Measurements from ENCODE around the gene PRKAG3. TPM values are rescaled to one million over a fixed set of nuclear protein-coding genes. Genes with fewer than 3 reads are reported as not detected.

The PRKAG3 gene
- total RNA-seq, 2 donors from 2014 or later: not detected

DNA sequence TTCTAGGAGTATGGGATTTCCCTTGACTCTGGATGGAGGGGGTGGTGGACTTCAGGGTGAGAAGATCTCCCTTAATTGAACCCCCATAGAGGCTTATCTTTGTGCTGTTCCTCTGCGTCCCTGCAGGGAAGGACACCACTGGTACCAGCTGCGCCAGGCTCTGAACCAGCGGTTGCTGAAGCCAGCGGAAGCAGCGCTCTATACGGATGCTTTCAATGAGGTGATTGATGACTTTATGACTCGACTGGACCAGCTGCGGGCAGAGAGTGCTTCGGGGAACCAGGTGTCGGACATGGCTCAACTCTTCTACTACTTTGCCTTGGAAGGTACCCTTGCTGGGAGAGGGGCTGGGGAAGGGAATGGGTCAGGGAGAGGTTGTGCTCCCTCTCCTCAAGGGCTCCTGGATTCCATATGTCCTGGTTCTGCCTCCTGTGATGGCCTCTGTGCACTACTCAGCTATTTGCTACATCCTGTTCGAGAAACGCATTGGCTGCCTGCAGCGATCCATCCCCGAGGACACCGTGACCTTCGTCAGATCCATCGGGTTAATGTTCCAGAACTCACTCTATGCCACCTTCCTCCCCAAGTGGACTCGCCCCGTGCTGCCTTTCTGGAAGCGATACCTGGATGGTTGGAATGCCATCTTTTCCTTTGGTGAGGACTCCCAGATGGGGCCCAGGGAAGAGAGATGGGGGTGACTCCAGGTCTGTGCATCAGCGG, 19.3 kb downstream of the PRKAG3 start:
- ATAC-seq (no peak), DNase-seq (no peak)
- 90 to 94% methylated on average over 18 to 20 of the region's 21 CpGs for WGBS, 2 donors
- H3K27ac ChIP-seq: no peak overlapping the region
- no peak overlapping the region for H3K4me3 ChIP-seq
- TF ChIP-seq POLR2A (IDR thresholded peaks at IDR 0.05): no peak
- TF ChIP-seq, protein P1, sequence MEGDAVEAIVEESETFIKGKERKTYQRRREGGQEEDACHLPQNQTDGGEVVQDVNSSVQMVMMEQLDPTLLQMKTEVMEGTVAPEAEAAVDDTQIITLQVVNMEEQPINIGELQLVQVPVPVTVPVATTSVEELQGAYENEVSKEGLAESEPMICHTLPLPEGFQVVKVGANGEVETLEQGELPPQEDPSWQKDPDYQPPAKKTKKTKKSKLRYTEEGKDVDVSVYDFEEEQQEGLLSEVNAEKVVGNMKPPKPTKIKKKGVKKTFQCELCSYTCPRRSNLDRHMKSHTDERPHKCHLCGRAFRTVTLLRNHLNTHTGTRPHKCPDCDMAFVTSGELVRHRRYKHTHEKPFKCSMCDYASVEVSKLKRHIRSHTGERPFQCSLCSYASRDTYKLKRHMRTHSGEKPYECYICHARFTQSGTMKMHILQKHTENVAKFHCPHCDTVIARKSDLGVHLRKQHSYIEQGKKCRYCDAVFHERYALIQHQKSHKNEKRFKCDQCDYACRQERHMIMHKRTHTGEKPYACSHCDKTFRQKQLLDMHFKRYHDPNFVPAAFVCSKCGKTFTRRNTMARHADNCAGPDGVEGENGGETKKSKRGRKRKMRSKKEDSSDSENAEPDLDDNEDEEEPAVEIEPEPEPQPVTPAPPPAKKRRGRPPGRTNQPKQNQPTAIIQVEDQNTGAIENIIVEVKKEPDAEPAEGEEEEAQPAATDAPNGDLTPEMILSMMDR (IDR thresholded peaks at IDR 0.05): no peak
- H3K9me3 ChIP-seq: no peaks in the 10 kb centered on the region
- H3K27me3 ChIP-seq: no peaks in the 10 kb centered on the region
- intact Hi-C loops (cut with DNase I): no loop called here
- H3K4me1 ChIP-seq: no peaks in the 10 kb centered on the region
- no peaks in the 10 kb centered on the region for H3K36me3 ChIP-seq (replicated peaks in 1 of 2; ENCODE audit: insufficient read depth in 1 of 2, low read depth in 2 of 2)

GRCh38 chr2:218811382-218811781, 20.2 kb downstream of the PRKAG3 start:
- H3K27me3 ChIP-seq: no peaks in the 10 kb centered on the region
- intact Hi-C loops (cut with DNase I): no loop called here
- no peak for ATAC-seq
- TF ChIP-seq, protein P1 (IDR thresholded peaks at IDR 0.05): no peak
- H3K4me3 ChIP-seq: no peak overlapping the region
- no peak overlapping the region for H3K27ac ChIP-seq
- no peaks in the 10 kb centered on the region for H3K9me3 ChIP-seq
- 65 to 66% methylated on average over 4 of the region's 4 CpGs for WGBS, 2 donors
- no peaks in the 10 kb centered on the region for H3K36me3 ChIP-seq (replicated peaks in 1 of 2; ENCODE audit: insufficient read depth in 1 of 2, low read depth in 2 of 2)
- no peaks in the 10 kb centered on the region for H3K4me1 ChIP-seq
- DNase-seq: peak in 1 of 4 donors; percentile 45

DNA sequence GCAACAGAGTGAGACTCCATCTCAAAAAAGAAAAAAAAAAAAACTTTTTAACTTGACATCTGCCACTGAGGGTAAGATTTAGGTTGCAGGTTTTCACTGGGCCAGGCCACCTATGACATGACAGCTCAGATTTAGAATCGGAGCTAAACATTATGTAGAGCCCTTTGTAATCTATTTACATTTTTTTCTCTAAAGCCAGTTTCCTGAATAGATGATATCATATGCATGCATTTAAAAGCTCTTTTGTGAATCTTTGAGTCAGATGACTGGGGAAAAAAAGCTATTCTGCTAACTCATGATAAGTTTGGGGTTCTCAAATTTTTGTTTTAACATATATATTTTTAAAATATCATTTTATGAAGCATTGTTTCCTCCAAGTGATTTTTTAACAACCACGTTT, 21.3 kb downstream of the PRKAG3 start:
- H3K9me3 ChIP-seq: no peaks in the 10 kb centered on the region
- 63 to 82% methylated on average over 2 of the region's 2 CpGs for WGBS, 2 donors

DNA sequence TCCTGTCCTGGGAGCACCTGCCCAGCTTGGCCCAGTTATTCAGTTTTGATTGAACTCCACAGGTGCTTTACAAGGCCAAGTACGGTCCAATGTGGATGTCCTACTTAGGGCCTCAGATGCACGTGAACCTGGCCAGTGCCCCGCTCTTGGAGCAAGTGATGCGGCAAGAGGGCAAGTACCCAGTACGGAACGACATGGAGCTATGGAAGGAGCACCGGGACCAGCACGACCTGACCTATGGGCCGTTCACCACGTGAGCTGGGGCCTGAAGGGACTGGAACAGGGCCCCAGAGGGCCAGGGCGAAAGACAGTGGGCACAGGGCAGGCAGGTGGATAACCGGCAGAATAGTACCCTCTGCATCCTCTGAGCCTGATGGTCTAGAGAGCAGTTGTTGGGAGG, 22.1 kb downstream of the PRKAG3 start:
- Histone ChIP-seq H3K27ac (no peak overlapping the region), H3K4me1 (no peaks in the 10 kb centered on the region), H3K4me3 (no peak overlapping the region), H3K36me3 (replicated peaks in 1 of 2; ENCODE audit: insufficient read depth in 1 of 2, low read depth in 2 of 2) (no peaks in the 10 kb centered on the region), H3K9me3 (peaks cover 0 to 4% (median 0%) of the 10 kb centered on the region in 3 donors), H3K27me3 (no peaks in the 10 kb centered on the region)
- DNase-seq: no peak
- TF ChIP-seq, protein P1 (IDR thresholded peaks at IDR 0.05): no peak
- no peak for TF ChIP-seq POLR2A (IDR thresholded peaks at IDR 0.05)
- no peak for ATAC-seq
- intact Hi-C loops (cut with DNase I): no loop called here
- WGBS, 2 donors: 94 to 96% methylated on average over 12 of the region's 12 CpGs

More for the DNA sequence above, 21.3 kb downstream of the PRKAG3 start:
- intact Hi-C loops (cut with DNase I): no loop called here
- no peak for DNase-seq
- H3K27me3 ChIP-seq: no peaks in the 10 kb centered on the region
- no peaks in the 10 kb centered on the region for H3K4me1 ChIP-seq
- H3K4me3 ChIP-seq: no peak overlapping the region
- TF ChIP-seq POLR2A (IDR thresholded peaks at IDR 0.05): no peak
- TF ChIP-seq, protein P1 (IDR thresholded peaks at IDR 0.05): no peak
- no peaks in the 10 kb centered on the region for H3K36me3 ChIP-seq (replicated peaks in 1 of 2; ENCODE audit: insufficient read depth in 1 of 2, low read depth in 2 of 2)
- ATAC-seq: no peak
- no peak overlapping the region for H3K27ac ChIP-seq

GRCh38 chr2:218807626-218808025, 24.0 kb downstream of the PRKAG3 start:
- DNase-seq: no peak
- no peak for ATAC-seq
- H3K9me3 ChIP-seq: peaks cover 0 to 5% (median 0%) of the 10 kb centered on the region in 3 donors
- H3K27me3 ChIP-seq: no peaks in the 10 kb centered on the region
- H3K27ac ChIP-seq: no peak overlapping the region
- intact Hi-C loops (cut with DNase I): no loop called here
- 85 to 86% methylated on average over 4 of the region's 4 CpGs for WGBS, 2 donors
- no peaks in the 10 kb centered on the region for H3K4me1 ChIP-seq
- no peaks in the 10 kb centered on the region for H3K36me3 ChIP-seq (replicated peaks in 1 of 2; ENCODE audit: insufficient read depth in 1 of 2, low read depth in 2 of 2)
- H3K4me3 ChIP-seq: no peak overlapping the region
- no peak for TF ChIP-seq POLR2A (IDR thresholded peaks at IDR 0.05)
- TF ChIP-seq, protein P1 (IDR thresholded peaks at IDR 0.05): no peak
